GM21367 (cell line): Measurements from ENCODE around the gene LIPT1.
"Not testable (repeated sequence)": the region's sequence is repeated elsewhere in the genome, so short reads cannot be mapped to it uniquely, and the experiment has no call there.

ENCODE experiments used
- ATAC-seq: cut with Tn5 transposase; IDR thresholded peaks from one replicate; pipeline ENCODE4 v1.9.1; 2021; ENCODE audit not compliant: unreplicated experiment

LIPT1 gene

DNA sequence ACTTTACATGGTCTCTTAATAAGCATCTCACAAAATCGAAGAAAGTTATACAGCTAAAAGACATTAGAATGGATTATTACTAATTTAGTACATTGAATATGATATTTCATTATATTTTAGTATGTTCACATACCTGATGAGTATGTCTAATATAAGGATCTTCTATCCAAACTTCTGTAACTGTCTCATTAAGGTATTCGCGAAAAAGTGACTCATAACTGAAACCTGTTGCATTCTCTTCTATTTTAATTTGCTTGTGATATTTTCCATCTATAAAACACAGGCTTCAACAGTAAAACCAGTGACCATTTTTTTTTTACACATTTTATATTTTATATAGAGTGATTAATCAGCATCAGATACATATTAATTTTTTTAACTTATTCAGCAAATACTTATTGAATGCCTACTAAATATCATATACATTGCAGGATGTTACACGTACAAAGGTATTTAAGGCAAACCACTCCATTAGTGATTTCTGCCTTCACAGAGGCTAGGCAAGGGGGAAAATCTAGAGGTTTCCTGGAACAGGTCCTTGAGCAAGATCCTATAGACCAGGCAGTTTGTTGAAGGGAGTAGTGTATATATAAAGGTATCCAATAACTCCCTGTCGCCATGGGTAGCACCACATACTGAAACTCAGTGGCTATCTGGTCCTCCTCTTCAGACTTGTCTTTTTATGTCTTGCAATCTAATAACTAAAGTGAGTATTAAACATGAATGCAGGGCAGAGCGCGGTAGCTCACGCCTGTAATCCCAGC is 16.8 kb downstream of the LIPT1 start:
- ATAC-seq, result no peak

DNA sequence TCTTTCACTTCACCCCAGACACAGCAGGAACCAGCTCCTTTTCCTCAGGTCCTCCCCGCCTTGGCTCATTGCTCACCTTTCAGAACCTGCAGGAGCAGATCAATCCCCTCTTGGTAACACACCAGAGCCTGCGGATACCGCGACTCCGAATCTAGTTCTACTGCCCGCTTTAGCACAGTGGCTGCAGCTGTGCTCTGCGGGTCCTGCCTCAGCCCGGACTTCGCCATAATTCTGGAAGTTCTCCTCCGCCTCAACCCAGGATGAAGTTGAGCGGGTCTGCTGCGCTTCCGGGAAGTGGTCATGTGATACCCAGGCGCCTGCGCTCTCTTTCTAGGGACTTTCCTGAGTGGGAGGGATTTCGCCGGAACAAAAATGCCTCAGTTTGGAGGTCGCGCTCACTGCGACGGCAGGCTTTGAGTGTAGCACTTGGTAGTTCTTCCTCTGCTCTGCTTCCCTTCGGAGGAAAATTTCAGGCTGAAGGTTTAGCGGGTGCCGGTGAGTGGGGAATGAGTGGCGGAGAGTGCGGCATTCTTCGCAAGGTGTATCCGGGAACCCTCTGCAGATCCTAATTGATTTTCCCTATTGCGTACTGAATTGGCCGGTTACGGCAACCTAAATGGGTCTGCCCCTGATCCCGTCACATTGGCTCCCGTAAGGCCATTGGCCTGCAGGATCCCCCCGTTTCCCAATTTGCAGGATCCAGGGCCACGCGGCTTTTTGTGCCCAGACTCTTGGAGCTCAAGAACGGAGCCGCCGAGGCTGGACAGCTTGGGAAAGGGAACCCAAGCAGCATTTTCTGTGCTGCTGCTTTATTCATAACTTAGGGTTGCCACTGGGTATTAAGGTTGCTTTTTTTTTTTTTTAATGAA is 26.2 kb downstream of the LIPT1 start, which contains the start of the genes MITD1 and MRPL30:
TSS of gene MITD1 (minus strand) at position 304 of the 869 bp plus-strand sequence. CDS start at position 227, 77 bp downstream.
TSS of gene MRPL30 (plus strand) at position 430 of the 869 bp plus-strand sequence. CDS start 5,020 bp downstream, outside the sequence.
- ATAC-seq, result peak; percentile 84

- ATAC-seq, result no peak
These were observed 26.8 kb downstream of the LIPT1 start for GRCh38 chr2:99181624-99182000.

- no peak for ATAC-seq
These were observed 28.3 kb downstream of the LIPT1 start for GRCh38 chr2:99183025-99183424.

GRCh38 chr2:99184811-99185210 is 30.0 kb downstream of the LIPT1 start:
- ATAC-seq, result no peak

GRCh38 chr2:99187011-99187410 is 32.2 kb downstream of the LIPT1 start:
- ATAC-seq, result no peak

GRCh38 chr2:99188357-99188756 is 33.6 kb downstream of the LIPT1 start:
- ATAC-seq, result no peak

DNA sequence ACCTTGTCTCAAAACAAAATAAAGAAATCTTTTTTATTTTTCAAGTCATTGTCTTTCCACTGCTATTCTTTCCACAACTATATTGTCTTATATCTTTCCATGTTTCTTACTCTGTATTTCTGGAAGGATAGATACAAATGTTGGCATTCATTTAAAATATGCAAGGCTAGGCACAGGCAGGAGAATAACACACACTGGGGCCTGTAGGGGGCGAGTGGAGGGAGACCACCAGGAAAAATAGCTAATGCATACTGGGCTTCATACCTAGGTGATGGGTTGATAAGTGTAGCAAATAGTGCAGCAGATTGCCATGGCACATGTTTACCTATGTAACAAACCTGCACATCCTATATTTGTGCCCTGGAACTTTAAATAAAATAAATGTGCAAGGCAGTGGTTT is 35.8 kb downstream of the LIPT1 start:
- no peak for ATAC-seq

DNA sequence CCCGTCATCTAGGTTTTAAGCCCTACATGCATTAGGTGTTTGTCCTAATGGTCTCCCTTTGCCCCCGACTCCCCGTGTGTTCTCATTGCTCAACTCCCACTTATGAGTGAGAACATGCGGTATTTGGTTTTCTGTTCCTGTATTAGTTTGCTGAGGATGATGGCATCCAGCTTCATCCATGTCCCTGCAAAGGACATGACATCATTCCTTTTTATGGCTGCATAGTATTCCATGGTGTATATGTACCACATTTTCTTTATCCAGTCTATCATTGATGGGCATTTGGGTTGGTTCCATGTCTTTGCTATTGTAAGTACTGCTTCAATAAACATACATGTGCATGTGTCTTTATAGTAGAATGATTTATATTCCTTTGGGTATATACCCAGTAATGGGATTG is 37.6 kb downstream of the LIPT1 start:
- not testable (repeated sequence) for ATAC-seq

GRCh38 chr2:99198103-99198841 is 43.5 kb downstream of the LIPT1 start:
- ATAC-seq, result no peak

GRCh38 chr2:99200076-99200800 is 45.5 kb downstream of the LIPT1 start:
- ATAC-seq, result no peak

- ATAC-seq, result no peak
These were observed 47.4 kb downstream of the LIPT1 start for GRCh38 chr2:99201959-99202678.

GRCh38 chr2:99205491-99205890 is 50.7 kb downstream of the LIPT1 start:
- no peak for ATAC-seq
